Measurements from ENCODE around the gene TRPC4AP.

The TRPC4AP gene

DNA sequence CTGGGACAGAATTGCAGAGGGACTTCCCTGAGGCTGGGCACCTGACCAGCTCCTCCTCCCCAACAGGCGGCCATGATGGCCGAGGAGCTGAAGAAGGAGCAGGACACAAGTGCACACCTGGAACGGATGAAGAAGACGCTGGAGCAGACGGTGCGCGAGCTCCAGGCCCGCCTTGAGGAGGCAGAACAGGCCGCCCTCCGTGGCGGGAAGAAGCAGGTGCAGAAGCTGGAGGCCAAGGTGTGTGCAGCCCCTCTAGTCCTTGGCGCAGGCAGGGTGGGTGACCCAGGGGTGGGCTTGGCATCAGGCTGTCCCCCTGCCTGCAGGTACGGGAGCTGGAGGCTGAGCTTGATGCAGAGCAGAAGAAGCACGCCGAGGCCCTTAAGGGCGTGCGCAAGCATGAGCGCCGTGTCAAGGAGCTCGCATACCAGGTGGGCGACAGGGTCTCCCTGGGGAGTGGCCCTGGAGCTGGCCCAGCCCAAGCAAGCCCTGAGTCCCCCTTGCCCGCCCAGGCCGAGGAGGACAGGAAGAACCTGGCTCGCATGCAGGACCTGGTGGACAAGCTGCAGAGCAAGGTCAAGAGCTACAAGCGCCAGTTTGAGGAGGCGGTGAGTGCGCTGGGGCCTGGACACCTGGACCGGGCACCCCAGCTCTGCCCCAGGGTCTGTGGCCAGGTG, 91.5 kb downstream of the TRPC4AP start:
- DNase-seq (no peak), ATAC-seq (no peak)

DNA sequence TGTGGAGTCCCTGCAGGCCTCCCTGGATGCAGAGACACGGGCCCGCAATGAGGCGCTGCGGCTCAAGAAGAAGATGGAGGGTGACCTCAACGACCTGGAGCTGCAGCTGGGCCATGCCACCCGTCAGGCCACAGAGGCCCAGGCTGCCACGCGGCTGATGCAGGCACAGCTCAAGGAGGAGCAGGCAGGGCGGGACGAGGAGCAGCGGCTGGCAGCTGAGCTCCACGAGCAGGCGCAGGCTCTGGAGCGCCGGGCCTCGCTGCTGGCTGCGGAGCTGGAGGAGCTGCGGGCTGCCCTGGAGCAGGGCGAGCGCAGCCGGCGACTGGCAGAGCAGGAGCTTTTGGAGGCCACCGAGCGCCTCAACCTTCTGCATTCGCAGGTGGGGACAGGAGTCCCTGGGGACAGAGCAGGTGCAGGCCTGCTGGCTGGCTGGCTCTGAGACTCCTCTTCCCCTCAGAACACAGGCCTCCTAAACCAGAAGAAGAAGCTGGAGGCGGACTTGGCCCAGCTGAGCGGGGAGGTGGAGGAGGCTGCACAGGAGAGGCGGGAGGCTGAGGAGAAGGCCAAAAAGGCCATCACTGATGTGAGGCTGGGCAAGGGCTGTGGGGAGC, 92.2 kb downstream of the TRPC4AP start:
- ATAC-seq (no peak), DNase-seq (no peak)

DNA sequence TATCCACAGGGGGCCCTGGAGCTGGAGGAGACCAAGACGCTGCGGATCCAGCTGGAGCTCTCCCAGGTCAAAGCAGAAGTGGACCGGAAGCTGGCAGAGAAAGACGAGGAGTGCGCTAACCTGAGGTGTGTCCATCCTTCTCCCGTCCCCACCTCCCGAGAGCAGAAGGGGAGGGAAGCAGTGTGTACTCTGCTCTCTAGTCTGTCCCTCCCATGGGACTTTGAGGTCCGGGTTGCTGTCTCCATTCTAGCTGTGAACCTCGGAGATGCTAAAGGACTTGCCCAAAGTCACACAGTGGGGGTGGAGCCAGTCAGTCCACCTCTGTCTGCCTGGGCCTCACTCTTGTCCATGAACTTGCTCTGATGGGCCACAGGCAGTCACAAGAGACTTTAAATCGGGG, 92.8 kb downstream of the TRPC4AP start:
- DNase-seq = no peak
- ATAC-seq = no peak

DNA sequence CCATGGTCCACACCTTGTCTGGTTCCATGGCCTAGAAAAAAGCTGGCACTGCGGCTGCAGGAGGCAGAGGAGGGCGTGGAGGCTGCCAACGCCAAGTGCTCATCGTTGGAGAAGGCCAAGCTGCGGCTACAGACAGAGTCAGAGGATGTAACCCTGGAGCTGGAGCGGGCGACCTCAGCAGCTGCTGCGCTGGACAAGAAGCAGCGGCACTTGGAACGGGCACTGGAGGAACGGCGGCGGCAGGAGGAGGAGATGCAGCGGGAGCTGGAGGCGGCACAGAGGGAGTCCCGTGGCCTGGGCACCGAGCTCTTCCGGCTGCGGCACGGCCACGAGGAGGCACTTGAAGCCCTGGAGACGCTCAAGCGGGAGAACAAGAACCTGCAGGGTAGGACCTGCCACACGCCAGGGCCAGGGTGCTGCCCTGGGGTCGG, 93.6 kb downstream of the TRPC4AP start:
- ATAC-seq (no peak), DNase-seq (no peak)

DNA sequence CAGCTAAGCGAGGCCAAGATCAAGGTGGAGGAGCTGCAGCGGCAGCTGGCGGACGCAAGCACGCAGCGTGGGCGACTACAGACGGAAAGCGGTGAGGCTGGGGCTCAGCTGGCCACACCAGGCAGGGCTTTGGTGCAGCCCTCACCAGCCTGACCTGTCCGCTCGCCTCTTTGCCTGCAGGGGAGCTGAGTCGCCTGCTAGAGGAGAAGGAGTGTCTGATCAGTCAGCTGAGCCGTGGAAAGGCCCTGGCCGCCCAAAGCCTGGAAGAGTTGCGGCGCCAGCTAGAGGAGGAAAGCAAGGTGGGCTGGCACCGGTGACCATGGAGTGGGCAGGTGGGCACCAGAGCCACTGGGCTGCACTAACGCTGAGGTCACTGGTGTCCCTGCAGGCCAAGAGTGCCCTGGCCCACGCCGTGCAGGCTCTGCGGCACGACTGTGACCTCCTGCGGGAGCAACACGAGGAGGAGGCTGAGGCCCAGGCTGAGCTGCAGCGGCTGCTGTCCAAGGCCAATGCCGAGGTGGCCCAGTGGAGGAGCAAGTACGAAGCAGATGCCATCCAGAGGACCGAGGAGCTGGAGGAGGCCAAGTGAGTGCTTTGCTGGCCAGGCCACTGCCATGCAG, 94.2 kb downstream of the TRPC4AP start:
- DNase-seq = no peak
- no peak for ATAC-seq

DNA sequence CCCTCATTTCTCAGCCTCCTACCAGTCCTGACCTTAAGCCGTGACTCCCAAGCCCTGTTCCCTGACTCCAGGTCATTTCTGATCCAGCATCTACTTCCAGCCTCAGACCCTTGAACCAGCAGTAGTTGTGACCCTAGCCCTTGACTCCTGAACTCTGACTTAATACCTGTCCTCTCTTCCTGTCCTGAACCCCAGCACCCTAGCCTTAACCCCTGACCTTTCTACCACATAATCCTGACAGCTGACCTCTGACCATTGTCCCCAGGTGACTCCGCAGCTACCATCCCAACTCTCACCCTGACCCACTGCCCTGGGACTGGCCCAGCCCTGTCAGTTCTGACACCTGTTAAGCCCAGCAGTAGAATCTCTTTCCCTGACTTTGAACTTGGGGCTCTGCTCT, 94.8 kb downstream of the TRPC4AP start:
- DNase-seq (no peak), ATAC-seq (no peak)

DNA sequence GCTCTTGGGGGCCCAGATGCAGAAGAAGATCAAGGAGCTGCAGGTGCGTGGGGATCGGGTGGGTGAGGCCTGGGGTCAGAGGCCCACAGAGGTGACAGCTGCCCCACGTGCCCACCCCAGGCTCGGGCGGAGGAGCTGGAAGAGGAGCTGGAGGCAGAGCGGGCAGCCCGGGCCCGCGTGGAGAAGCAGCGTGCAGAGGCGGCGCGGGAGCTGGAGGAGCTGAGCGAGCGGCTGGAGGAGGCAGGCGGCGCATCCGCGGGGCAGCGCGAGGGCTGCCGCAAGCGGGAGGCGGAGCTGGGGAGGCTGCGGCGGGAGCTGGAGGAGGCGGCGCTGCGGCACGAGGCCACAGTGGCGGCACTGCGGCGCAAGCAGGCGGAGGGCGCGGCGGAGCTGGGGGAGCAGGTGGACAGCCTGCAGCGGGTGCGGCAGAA, 95.5 kb downstream of the TRPC4AP start:
- DNase-seq (no peak), ATAC-seq (no peak)

DNA sequence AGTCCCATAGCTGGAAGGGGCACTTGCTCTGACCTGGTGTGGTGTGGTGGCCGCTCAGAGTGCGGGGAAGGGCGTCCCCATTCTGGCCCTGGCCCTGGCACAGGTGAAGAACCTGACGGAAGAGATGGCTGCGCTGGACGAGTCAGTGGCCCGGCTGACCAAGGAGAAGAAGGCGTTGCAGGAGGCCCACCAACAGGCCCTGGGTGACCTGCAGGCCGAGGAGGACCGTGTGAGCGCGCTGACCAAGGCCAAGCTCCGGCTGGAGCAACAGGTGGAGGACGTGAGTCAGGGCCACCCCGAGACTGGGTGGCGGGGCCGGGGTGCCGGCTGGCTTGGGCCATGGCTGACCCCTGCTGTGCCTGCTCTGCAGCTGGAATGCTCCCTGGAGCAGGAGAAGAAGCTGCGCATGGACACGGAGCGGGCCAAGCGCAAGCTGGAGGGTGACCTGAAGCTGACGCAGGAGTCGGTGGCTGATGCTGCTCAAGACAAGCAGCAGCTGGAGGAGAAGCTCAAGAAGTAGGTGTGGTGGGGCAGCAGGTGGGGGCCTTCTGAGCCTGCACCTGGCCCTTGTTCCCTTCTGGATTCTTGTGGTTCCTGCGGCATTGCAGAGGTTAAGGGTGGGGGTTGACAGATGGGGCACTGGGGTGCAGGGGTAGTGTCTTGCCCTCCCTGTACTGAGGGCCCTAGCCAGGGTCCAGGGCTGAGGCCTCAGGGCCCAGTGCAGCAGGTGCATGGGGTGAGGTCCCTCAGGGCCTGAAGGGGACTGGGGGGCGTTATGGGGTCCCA, 96.2 kb downstream of the TRPC4AP start:
- no peak for ATAC-seq
- no peak for DNase-seq

DNA sequence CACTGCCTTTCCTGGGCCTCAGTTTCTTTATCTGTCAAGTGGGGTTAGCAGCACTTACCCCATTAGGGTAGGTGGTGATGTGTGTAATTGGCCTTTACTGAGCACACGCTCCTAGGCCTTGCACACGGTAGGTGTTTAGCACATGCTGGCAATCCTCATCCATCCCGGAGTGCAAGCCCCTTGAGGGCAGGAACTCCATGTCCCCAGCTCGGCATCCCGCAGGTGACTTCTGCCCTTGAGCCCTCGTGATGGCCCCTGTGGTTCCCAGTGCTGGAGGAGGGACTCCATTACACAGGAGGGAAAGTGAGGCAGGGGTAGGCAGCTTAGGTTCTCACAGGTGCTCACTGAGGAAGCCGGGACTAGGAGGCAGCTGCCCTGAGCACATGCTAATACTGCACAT, 96.9 kb downstream of the TRPC4AP start:
- ATAC-seq (no peak), DNase-seq (no peak)

DNA sequence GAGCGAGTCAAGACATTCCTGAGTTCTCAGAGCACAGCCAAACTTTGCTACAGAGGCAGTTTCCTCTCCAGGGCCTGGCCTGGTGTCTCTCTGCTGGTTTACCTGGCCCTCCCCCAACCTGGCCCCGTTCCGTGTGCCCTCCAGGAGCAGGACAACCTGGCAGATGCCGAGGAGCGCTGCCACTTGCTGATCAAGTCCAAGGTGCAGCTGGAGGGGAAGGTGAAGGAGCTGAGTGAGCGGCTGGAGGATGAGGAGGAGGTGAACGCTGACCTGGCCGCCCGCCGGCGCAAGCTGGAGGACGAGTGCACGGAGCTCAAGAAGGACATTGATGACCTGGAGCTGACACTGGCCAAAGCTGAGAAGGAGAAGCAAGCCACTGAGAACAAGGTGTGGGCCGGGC, 97.4 kb downstream of the TRPC4AP start:
- no peak for ATAC-seq
- no peak for DNase-seq

DNA sequence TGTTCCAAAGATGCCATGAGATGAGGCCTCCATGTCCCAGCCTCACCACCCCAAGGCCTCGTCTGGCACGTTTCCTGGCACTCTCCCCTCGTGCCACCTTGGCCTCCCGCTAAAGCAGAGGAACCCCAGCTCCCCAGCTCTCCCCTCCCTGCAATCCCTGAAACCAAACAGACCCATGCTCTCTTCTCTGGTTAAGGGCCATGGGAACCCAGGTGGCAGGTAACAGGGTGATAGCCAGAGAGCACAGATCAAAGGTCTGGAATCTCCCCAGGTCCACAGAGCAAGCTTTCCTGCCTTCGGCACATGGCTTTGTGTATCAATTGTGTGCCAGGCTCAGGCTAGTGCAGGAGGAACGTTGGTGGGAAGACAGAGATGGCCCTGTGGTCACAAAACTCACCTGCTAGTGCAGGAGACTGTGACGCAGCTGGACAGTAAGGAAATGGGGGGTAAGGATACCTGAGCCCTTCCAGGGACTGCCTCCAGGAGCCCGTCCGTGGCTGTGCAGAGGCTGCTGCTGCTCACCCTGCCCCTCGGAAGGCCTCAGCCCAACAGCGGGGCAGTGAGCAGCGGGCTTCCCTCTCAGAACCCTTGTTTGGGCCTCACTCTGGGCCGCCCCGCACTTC, 98.0 kb downstream of the TRPC4AP start:
- DNase-seq = no peak
- ATAC-seq = no peak

DNA sequence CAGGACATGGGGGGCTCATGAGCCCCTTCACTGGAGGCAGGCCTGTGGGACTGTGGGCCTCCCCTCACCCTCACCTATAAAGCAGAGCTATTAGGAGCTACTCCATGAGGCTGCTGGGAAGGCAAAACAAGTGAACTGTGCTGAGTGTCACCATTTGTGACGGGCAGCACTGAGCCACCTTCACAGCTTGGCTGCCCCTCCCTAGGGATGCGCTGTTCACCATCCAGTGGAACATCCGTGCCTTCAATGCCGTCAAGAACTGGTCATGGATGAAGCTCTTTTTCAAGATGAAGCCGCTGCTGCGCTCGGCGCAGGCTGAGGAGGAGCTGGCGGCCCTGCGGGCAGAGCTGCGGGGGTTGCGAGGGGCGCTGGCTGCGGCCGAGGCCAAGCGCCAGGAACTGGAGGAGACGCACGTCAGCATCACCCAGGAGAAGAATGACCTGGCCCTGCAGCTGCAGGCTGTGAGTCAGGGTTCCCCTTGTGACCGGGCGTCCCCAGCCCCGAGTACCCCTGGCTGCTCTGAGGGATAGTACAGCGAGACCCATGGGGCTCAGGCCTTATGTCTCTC, 98.6 kb downstream of the TRPC4AP start:
- ATAC-seq (no peak), DNase-seq (no peak)

DNA sequence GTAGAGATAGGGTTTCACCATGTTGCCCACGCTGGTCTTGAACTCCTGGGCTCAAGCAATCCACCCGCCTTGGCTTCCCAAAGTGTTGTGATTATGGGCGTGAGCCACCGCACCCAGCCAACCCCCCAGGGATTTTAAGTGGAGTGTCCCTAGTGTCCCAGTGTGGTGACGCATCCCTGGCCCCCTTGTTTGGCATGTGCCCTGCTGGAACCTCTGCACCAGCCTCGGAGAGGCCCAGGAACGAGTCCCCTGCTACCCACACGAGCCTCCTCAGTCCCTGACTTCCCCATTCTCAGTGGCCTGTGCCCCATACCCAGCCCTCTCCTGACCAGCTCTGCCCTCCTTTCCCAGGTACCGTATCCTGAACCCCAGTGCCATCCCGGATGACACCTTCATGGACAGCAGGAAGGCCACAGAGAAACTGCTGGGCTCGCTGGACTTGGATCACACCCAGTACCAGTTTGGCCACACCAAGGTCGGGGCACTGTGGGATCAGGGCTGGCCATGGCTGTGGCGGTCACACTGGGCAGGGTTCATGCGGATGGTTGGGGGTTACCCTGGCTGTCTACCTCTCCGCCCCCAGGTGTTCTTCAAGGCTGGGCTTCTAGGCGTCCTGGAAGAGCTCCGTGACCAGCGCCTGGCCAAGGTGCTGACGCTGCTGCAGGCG, 99.7 kb downstream of the TRPC4AP start:
- ATAC-seq (no peak), DNase-seq (no peak)

DNA sequence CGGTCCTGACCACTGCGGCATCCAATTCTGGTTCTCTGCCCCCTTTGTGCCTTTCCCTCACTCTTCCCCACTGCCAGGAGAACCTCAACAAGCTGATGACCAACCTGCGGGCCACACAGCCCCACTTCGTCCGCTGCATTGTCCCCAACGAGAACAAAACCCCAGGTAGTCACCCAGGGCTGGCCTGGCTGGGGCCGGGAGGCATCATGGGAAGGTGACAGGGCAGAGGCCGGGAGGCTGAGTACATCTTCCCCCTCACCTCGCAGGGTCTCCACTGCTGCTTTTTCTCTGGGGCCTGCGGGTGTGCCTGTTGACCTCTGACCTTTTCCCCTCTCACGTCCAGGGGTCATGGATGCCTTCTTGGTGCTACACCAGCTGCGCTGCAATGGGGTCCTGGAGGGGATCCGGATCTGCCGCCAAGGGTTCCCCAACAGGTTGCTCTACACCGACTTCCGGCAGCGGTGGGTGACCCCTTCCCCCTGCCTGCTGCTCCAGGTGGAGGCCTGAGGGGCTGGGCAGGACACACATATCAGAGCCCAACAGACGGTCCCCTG, 101.9 kb downstream of the TRPC4AP start:
- ATAC-seq (no peak), DNase-seq (no peak)

DNA sequence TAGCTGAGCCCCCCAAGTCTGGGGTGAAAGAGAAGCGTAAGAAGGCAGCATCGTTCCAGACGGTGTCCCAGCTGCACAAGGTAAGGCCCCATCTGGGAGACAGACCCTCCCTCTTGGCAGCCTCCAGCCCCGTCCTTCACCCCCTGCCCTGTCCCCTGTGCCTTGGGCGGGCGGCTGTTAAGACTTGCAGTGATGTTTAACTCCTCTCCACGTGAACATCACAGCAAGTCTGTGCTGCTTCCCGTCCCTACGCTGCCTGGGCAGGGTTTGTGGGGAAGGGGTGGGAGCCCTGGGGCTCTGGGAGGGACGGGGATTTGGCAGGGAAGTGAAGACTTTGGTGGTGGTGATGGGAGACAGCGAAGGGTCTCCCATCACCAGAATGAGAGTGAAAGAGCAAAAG, 102.4 kb downstream of the TRPC4AP start:
- ATAC-seq = no peak
- no peak for DNase-seq

DNA sequence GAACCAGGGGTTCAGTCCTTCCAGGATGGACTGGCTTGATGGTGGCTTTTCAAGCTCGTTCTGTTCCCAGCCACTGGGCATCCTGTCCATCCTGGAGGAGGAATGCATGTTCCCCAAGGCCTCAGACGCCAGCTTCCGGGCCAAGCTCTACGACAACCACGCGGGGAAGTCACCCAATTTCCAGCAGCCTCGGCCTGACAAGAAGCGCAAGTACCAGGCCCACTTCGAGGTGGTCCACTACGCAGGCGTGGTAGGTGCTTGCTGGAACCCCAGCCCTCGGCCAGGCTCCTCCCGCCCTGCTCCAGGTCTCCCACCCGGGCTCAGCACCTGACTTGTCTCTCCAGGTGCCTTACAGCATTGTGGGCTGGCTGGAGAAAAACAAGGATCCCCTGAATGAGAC, 102.9 kb downstream of the TRPC4AP start:
- no peak for ATAC-seq

DNA sequence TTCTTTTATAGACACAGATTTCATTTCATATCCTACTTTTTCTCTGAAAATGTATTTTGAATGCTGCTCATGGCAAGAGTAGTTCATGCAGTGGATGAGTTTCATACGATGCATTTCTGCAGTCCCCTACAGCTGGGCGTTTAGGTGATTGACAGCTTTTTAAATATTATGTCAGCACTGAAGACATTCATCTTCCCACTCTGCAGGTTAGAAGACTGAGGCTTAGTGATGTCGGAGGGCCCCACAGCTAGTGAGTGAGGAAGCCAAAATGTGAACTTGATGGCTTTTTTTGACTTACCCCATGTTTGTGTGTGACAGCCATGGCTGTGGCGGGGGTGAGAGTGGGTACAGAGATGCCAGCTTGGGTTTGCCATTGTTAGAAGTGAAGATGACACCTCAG, 103.5 kb downstream of the TRPC4AP start:
- ATAC-seq = no peak
- DNase-seq = no peak

More for the DNA sequence above, 102.9 kb downstream of the TRPC4AP start:
- DNase-seq = no peak

DNA sequence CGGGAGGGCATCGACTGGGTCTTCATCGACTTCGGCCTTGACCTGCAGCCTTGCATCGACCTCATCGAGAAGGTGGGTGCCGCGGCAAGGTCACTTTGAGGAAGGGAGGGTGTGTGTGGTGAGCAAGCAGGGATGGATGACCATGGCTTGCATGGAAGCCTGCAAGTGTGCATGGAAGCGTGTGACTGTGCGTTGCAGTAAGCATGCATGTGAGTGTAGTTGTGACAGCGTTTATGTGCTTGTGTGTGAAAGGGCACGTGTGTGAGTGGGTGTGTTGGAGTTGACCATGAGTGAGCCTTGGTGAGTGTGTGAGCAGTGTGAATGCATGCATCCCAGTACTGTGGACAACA, 104.4 kb downstream of the TRPC4AP start:
- DNase-seq (no peak), ATAC-seq (no peak)

DNA sequence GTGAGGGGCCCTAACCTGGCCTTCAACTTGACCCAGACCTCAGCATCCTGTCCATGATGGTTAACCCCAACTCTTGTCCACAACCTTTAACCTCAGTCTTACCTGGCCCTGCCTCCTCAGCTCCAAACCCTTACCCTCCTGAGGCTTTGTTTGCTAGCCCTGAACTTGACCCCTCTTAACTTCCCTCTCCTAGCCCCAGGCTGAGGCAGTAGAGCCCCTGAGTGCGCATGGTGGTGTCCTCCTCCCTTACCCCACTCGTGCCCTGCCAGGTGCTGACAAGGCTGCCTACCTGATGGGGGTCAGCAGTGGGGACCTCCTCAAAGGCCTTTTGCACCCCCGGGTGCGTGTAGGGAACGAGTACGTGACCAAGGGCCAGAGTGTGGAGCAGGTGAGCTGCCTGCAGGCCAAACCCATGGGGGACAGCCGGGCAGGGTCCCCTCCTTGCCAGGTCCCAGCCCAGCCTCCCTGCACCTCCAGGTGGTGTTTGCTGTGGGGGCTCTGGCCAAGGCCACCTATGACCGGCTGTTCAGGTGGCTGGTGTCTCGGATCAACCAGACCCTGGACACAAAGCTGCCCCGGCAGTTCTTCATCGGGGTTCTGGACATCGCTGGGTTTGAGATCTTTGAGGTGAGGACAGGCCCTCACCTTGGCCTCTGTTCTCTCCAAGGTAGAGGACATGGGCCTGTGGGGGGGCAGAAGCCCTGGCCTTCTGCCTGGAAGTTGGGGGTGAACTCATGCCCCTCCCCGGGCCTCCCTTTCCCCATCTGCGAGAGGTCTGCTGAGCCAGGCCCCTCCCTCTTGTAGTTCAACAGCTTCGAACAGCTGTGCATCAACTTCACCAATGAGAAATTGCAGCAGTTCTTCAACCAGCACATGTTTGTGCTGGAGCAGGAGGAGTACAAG, 105.1 kb downstream of the TRPC4AP start:
- DNase-seq (no peak), ATAC-seq (no peak)
